SK-N-MC (cell line): ENCODE data around the gene FAM107B.

ENCODE experiments used
- DNase-seq: peaks from one replicate; pipeline ENCODE4 v3.0.0-alpha.2; 2011; ENCODE audit warnings: low read depth, low spot score
- H3K27ac ChIP-seq: fragments of 200-600 bp; sonication (generic); 2 replicates; pipeline ENCODE4 v1.5.1; 2016; ENCODE audit warnings: mixed run types
- H3K36me3 ChIP-seq: fragments of 200-600 bp; sonication (generic); 2 replicates; pipeline ENCODE4 v1.6.1; 2017; ENCODE audit warnings: antibody characterized with exemption, low read length, mixed read lengths; ENCODE audit not compliant: insufficient read depth
- H3K4me3 ChIP-seq: fragments of 200-600 bp; sonication (generic); 2 replicates; pipeline ENCODE4 v1.5.1; 2016
- H3K9ac ChIP-seq: fragments of 200-600 bp; sonication (generic); 2 replicates; pipeline ENCODE4 v1.8.0; 2017; ENCODE audit warnings: mixed run types, mixed read lengths; ENCODE audit not compliant: insufficient read length
- H3K9me3 ChIP-seq: fragments of 200-600 bp; sonication (generic); 2 replicates; pipeline ENCODE4 v1.6.1; 2017; ENCODE audit warnings: low read depth, mild to moderate bottlenecking, antibody characterized with exemption, low read length, moderate library complexity, mixed read lengths
- EZH2 ChIP-seq: fragments of 200-600 bp; sonication (generic); IDR thresholded peaks from one replicate; pipeline ENCODE4 v1.6.1; 2017; ENCODE audit warnings: antibody characterized with exemption
- FOXP2 ChIP-seq: optimal IDR thresholded peaks from 2 replicates; pipeline ENCODE3; 2011; ENCODE audit warnings: mild to moderate bottlenecking, moderate library complexity; ENCODE audit not compliant: insufficient read depth; ENCODE audit errors: extremely low read length, control extremely low read depth
- POLR2AphosphoS5 ChIP-seq: IDR thresholded peaks from 2 replicates; pipeline ENCODE4 v1.6.1; 2012; ENCODE audit warnings: mild to moderate bottlenecking, low read depth, low read length, borderline replicate concordance

The FAM107B gene

GRCh38 chr10:14532473-14533251 is 242.0 kb downstream of the FAM107B start:
- DNase-seq, result no peak
- TF ChIP-seq FOXP2 (no peak), POLR2AphosphoS5 (no peak), EZH2 (no peak)
- no peak overlapping the region for H3K27ac ChIP-seq
- H3K9ac ChIP-seq, result no peak overlapping the region
- H3K9me3 ChIP-seq, result no peaks in the 10 kb centered on the region
- no peaks in the 10 kb centered on the region for H3K36me3 ChIP-seq
- H3K4me3 ChIP-seq, result no peak overlapping the region

DNA sequence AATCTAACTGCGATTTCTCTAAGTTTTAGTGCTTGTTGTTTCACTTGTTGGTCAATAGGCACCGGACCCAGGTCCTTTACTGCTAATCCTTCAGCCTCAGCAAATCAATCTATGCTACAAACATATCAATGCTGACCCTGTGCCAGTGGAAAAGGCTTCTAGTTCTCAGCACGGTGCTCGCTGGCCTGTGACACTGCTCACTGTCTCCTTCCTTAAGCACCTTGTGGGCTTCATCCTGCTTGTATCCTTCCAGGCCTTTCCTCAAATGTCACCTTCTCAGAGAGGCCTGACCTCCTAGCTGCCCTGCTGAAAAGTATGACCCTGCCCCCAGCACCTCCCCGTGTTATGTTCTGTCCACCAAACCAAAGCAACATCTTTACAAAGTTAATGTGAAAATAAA is 242.7 kb downstream of the FAM107B start:
- DNase-seq, result no peak
- TF ChIP-seq POLR2AphosphoS5 (no peak), FOXP2 (no peak), EZH2 (no peak)
- H3K27ac ChIP-seq, result no peak overlapping the region
- H3K36me3 ChIP-seq, result no peaks in the 10 kb centered on the region
- H3K4me3 ChIP-seq, result no peak overlapping the region
- H3K9me3 ChIP-seq, result no peaks in the 10 kb centered on the region
- H3K9ac ChIP-seq, result no peak overlapping the region

DNA sequence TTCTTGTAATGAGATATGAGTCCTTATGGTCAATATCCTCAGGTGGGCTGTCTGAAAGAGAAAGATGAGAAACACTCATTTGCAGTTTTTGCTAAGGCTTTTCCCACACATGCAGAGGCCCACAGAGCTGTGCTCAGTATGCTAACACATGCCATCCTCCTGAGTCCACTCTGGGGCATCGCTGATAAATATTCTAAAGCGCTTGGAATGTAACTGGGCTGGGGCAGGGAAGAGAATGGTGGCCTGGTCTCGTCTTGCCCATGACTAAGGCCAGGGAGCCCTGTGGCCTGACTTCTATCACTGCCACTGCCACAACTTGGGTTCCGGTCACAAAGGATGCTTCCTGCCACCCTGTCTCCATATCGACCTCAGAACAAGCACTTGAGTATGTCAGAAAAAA is 244.2 kb downstream of the FAM107B start:
- H3K4me3 ChIP-seq, result no peak overlapping the region
- H3K27ac ChIP-seq, result no peak overlapping the region
- no peaks in the 10 kb centered on the region for H3K9me3 ChIP-seq
- no peak for DNase-seq
- TF ChIP-seq FOXP2 (no peak), EZH2 (no peak), POLR2AphosphoS5 (no peak)
- H3K36me3 ChIP-seq, result no peaks in the 10 kb centered on the region
- H3K9ac ChIP-seq, result no peak overlapping the region

- no peak for DNase-seq
- H3K36me3 ChIP-seq, result no peaks in the 10 kb centered on the region
- no peak overlapping the region for H3K27ac ChIP-seq
- no peak overlapping the region for H3K4me3 ChIP-seq
- no peaks in the 10 kb centered on the region for H3K9me3 ChIP-seq
- no peak overlapping the region for H3K9ac ChIP-seq
- TF ChIP-seq EZH2 (no peak), FOXP2 (no peak), POLR2AphosphoS5 (no peak)
Observed at GRCh38 chr10:14529351-14529750, 245.3 kb downstream of the FAM107B start.

DNA sequence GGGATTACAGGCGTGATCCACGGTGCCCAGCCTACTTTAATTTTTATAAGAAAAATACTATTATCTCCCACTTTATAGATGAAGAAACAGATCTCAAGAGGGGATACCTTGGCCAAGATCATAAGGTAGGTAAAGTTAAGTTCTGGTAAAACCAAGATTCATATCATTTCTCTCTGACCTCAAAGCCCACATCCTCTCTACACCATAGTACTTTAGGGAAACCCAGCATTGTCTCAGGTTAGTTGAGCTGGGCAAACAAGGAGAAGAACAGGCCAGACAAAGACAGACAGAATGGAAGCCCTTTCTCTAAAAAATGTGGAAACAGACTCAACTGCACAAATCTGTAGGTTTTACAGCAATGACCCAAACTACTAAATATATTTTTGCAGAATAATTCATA is 246.2 kb downstream of the FAM107B start:
- no peak overlapping the region for H3K27ac ChIP-seq
- no peaks in the 10 kb centered on the region for H3K36me3 ChIP-seq
- H3K9me3 ChIP-seq, result no peaks in the 10 kb centered on the region
- H3K4me3 ChIP-seq, result no peak overlapping the region
- no peak for DNase-seq
- H3K9ac ChIP-seq, result no peak overlapping the region
- TF ChIP-seq EZH2 (no peak), FOXP2 (no peak), POLR2AphosphoS5 (no peak)

GRCh38 chr10:14527915-14528314 is 246.8 kb downstream of the FAM107B start:
- no peak overlapping the region for H3K9ac ChIP-seq
- no peak for DNase-seq
- no peaks in the 10 kb centered on the region for H3K36me3 ChIP-seq
- no peaks in the 10 kb centered on the region for H3K9me3 ChIP-seq
- TF ChIP-seq POLR2AphosphoS5 (no peak), FOXP2 (no peak), EZH2 (no peak)
- H3K27ac ChIP-seq, result no peak overlapping the region
- no peak overlapping the region for H3K4me3 ChIP-seq

GRCh38 chr10:14527134-14527844 is 247.4 kb downstream of the FAM107B start:
- no peak overlapping the region for H3K4me3 ChIP-seq
- TF ChIP-seq EZH2, result no peak
- TF ChIP-seq POLR2AphosphoS5, result no peak
- H3K9ac ChIP-seq, result no peak overlapping the region
- no peak overlapping the region for H3K27ac ChIP-seq
- no peak for DNase-seq
- no peaks in the 10 kb centered on the region for H3K9me3 ChIP-seq
- H3K36me3 ChIP-seq, result no peaks in the 10 kb centered on the region

- no peaks in the 10 kb centered on the region for H3K9me3 ChIP-seq
- H3K36me3 ChIP-seq, result no peaks in the 10 kb centered on the region
- DNase-seq, result no peak
- TF ChIP-seq FOXP2, result no peak
- no peak overlapping the region for H3K9ac ChIP-seq
- no peak overlapping the region for H3K4me3 ChIP-seq
- H3K27ac ChIP-seq, result no peak overlapping the region
Observed at GRCh38 chr10:14526326-14526725, 248.4 kb downstream of the FAM107B start.

GRCh38 chr10:14524691-14525324 is 249.9 kb downstream of the FAM107B start:
- TF ChIP-seq POLR2AphosphoS5 (no peak), FOXP2 (no peak), EZH2 (no peak)
- H3K36me3 ChIP-seq, result no peaks in the 10 kb centered on the region
- no peaks in the 10 kb centered on the region for H3K9me3 ChIP-seq
- H3K9ac ChIP-seq, result no peak overlapping the region
- DNase-seq, result no peak
- no peak overlapping the region for H3K4me3 ChIP-seq
- no peak overlapping the region for H3K27ac ChIP-seq
